ENCODE measurements around the gene CFAP99.

Gene CFAP99

GRCh38 chr4:2390784-2391421 is 27.9 kb upstream of the CFAP99 start:
- TF ChIP-seq CTCF (IDR thresholded peaks at IDR 0.05; ENCODE audit: low read depth, low read length, missing control alignments): no peak
- H3K4me3 ChIP-seq (replicated peaks; ENCODE audit: low read depth, low read length): no peak overlapping the region
- DNase-seq (ENCODE audit: extremely low read depth, low read depth): no peak

- no peak for DNase-seq (ENCODE audit: extremely low read depth, low read depth)
- TF ChIP-seq CTCF (IDR thresholded peaks at IDR 0.05; ENCODE audit: low read depth, low read length, missing control alignments): no peak
- no peak overlapping the region for H3K4me3 ChIP-seq (replicated peaks; ENCODE audit: low read depth, low read length)
These were observed 25.1 kb upstream of the CFAP99 start for GRCh38 chr4:2393353-2394270.

GRCh38 chr4:2394528-2394927 is 24.2 kb upstream of the CFAP99 start:
- TF ChIP-seq CTCF (IDR thresholded peaks at IDR 0.05; ENCODE audit: low read depth, low read length, missing control alignments): no peak
- H3K4me3 ChIP-seq (replicated peaks; ENCODE audit: low read depth, low read length): no peak overlapping the region
- no peak for DNase-seq (ENCODE audit: extremely low read depth, low read depth)

- DNase-seq (ENCODE audit: extremely low read depth, low read depth): no peak
- no peak for TF ChIP-seq CTCF (IDR thresholded peaks at IDR 0.05; ENCODE audit: low read depth, low read length, missing control alignments)
- H3K4me3 ChIP-seq (replicated peaks; ENCODE audit: low read depth, low read length): no peak overlapping the region
These were observed 23.7 kb upstream of the CFAP99 start for GRCh38 chr4:2395038-2395437.

GRCh38 chr4:2395584-2395983 is 23.2 kb upstream of the CFAP99 start:
- TF ChIP-seq CTCF (IDR thresholded peaks at IDR 0.05; ENCODE audit: low read depth, low read length, missing control alignments): no peak
- DNase-seq (ENCODE audit: extremely low read depth, low read depth): no peak
- H3K4me3 ChIP-seq (replicated peaks; ENCODE audit: low read depth, low read length): no peak overlapping the region

- no peak overlapping the region for H3K4me3 ChIP-seq (replicated peaks; ENCODE audit: low read depth, low read length)
- no peak for TF ChIP-seq CTCF (IDR thresholded peaks at IDR 0.05; ENCODE audit: low read depth, low read length, missing control alignments)
- no peak for DNase-seq (ENCODE audit: extremely low read depth, low read depth)
These were observed 21.9 kb upstream of the CFAP99 start for GRCh38 chr4:2396781-2397368.

All from HFF-Myc (cell line).